Measurements from ENCODE around the gene SCN7A. TPM values are rescaled to one million over a fixed set of nuclear protein-coding genes. Genes with fewer than 3 reads are reported as not detected.

Gene SCN7A
- total and polyA plus RNA-seq, 3 experiments from 2014 or later, result not detected

GRCh38 chr2:166382448-166382847 lies 111.6 kb downstream of the SCN7A start:
- Mint-ChIP-seq H3K36me3 (no peaks in the 10 kb centered on the region), H3K4me1 (no peaks in the 10 kb centered on the region)

GRCh38 chr2:166380615-166381014 lies 113.4 kb downstream of the SCN7A start:
- DNase-seq, result no peak
- H3K4me1 Mint-ChIP-seq, result peaks cover 0 to 3% (median under 1%) of the 10 kb centered on the region in 3 donors
- ChIA-PET POLR2A (no interaction called here), CTCF (no interaction called here)
- Histone ChIP-seq H3K4me3 (ENCODE audit: low read length) (no peak overlapping the region), H3K9me3 (ENCODE audit: low read length) (no peaks in the 10 kb centered on the region), H3K36me3 (ENCODE audit: insufficient read depth, low read length) (no peaks in the 10 kb centered on the region), H3K27me3 (ENCODE audit: insufficient read depth, low read length, poor library complexity, severe bottlenecking) (no peaks in the 10 kb centered on the region), H3K4me1 (ENCODE audit: insufficient read depth, low read length) (no peaks in the 10 kb centered on the region), H3K27ac (ENCODE audit: low read depth, low read length) (no peak overlapping the region)
- H3K27me3 Mint-ChIP-seq, result peaks cover 3 to 8% of the 10 kb centered on the region in 2 donors
- H3K27ac Mint-ChIP-seq, result no peak overlapping the region
- H3K36me3 Mint-ChIP-seq, result no peaks in the 10 kb centered on the region
- no peak overlapping the region for H3K4me3 Mint-ChIP-seq
- H3K9me3 Mint-ChIP-seq, result no peaks in the 10 kb centered on the region

More at GRCh38 chr2:166382448-166382847, 111.6 kb downstream of the SCN7A start:
- Mint-ChIP-seq H3K27me3 (peaks cover 0 to 2% of the 10 kb centered on the region in 2 donors), H3K9me3 (peaks cover 0 to 2% (median 0%) of the 10 kb centered on the region in 5 donors), H3K4me3 (no peak overlapping the region), H3K27ac (no peak overlapping the region)
- H3K4me1 ChIP-seq (ENCODE audit: insufficient read depth, low read length), result no peaks in the 10 kb centered on the region
- H3K27ac ChIP-seq (ENCODE audit: low read depth, low read length), result no peak overlapping the region
- H3K4me3 ChIP-seq (ENCODE audit: low read length), result no peak overlapping the region
- H3K27me3 ChIP-seq (ENCODE audit: insufficient read depth, low read length, poor library complexity, severe bottlenecking), result no peaks in the 10 kb centered on the region
- DNase-seq, result no peak
- no peaks in the 10 kb centered on the region for H3K9me3 ChIP-seq (ENCODE audit: low read length)
- ChIA-PET POLR2A (no interaction called here), CTCF (no interaction called here)
- H3K36me3 ChIP-seq (ENCODE audit: insufficient read depth, low read length), result no peaks in the 10 kb centered on the region

GRCh38 chr2:166376873-166377272 lies 117.2 kb downstream of the SCN7A start:
- Mint-ChIP-seq H3K4me3 (no peak overlapping the region), H3K9me3 (no peaks in the 10 kb centered on the region), H3K36me3 (no peaks in the 10 kb centered on the region), H3K4me1 (peaks cover 6 to 10% (median 9%) of the 10 kb centered on the region in 3 donors), H3K27ac (no peak overlapping the region), H3K27me3 (peaks cover 5 to 18% of the 10 kb centered on the region in 2 donors)
- ChIA-PET CTCF (no interaction called here), POLR2A (no interaction called here)
- DNase-seq, result no peak
- no peaks in the 10 kb centered on the region for H3K36me3 ChIP-seq (ENCODE audit: insufficient read depth, low read length)
- H3K27me3 ChIP-seq (ENCODE audit: insufficient read depth, low read length, poor library complexity, severe bottlenecking), result no peaks in the 10 kb centered on the region
- H3K27ac ChIP-seq (ENCODE audit: low read depth, low read length), result no peak overlapping the region
- H3K4me3 ChIP-seq (ENCODE audit: low read length), result no peak overlapping the region
- H3K4me1 ChIP-seq (ENCODE audit: insufficient read depth, low read length), result no peaks in the 10 kb centered on the region
- no peaks in the 10 kb centered on the region for H3K9me3 ChIP-seq (ENCODE audit: low read length)

GRCh38 chr2:166376488-166376828 lies 117.6 kb downstream of the SCN7A start:
- Histone ChIP-seq H3K4me1 (ENCODE audit: insufficient read depth, low read length) (no peaks in the 10 kb centered on the region), H3K9me3 (ENCODE audit: low read length) (no peaks in the 10 kb centered on the region), H3K36me3 (ENCODE audit: insufficient read depth, low read length) (no peaks in the 10 kb centered on the region), H3K27ac (ENCODE audit: low read depth, low read length) (no peak overlapping the region), H3K27me3 (ENCODE audit: insufficient read depth, low read length, poor library complexity, severe bottlenecking) (no peaks in the 10 kb centered on the region), H3K4me3 (ENCODE audit: low read length) (no peak overlapping the region)
- H3K4me1 Mint-ChIP-seq, result peaks cover 6 to 10% (median 9%) of the 10 kb centered on the region in 3 donors
- CTCF ChIA-PET, result no interaction called here
- peak overlapping the region in 1 of 7 donors; percentile 22 for H3K4me3 Mint-ChIP-seq
- no peaks in the 10 kb centered on the region for H3K36me3 Mint-ChIP-seq
- no peaks in the 10 kb centered on the region for H3K9me3 Mint-ChIP-seq
- peak overlapping the region in 1 of 8 donors; percentile 31 for H3K27ac Mint-ChIP-seq
- POLR2A ChIA-PET, result no interaction called here
- no peak for DNase-seq
- H3K27me3 Mint-ChIP-seq, result peaks cover 5 to 18% of the 10 kb centered on the region in 2 donors

- Mint-ChIP-seq H3K4me1 (peaks cover 6 to 10% (median 9%) of the 10 kb centered on the region in 3 donors), H3K4me3 (peak within 1 kb of the TSS in 5 of 7 donors; percentile 12 to 67 (median 56)), H3K36me3 (no peaks in the 10 kb centered on the region), H3K27ac (peak within 1 kb of the TSS in 1 of 8 donors; percentile 31), H3K27me3 (peaks cover 5 to 18% of the 10 kb centered on the region in 2 donors), H3K9me3 (peaks cover 0 to under 1% (median 0%) of the 10 kb centered on the region in 5 donors)
- Histone ChIP-seq H3K4me3 (ENCODE audit: low read length) (no peak within 1 kb of the TSS), H3K4me1 (ENCODE audit: insufficient read depth, low read length) (no peaks in the 10 kb centered on the region), H3K27ac (ENCODE audit: low read depth, low read length) (no peak within 1 kb of the TSS), H3K9me3 (ENCODE audit: low read length) (no peaks in the 10 kb centered on the region), H3K27me3 (ENCODE audit: insufficient read depth, low read length, poor library complexity, severe bottlenecking) (no peaks in the 10 kb centered on the region), H3K36me3 (ENCODE audit: insufficient read depth, low read length) (no peaks in the 10 kb centered on the region)
- ChIA-PET CTCF (no interaction called here), POLR2A (no interaction called here)
- DNase-seq, result peak in 1 of 5 donors; percentile 2
These were observed 118.1 kb downstream of the SCN7A start, which contains the start of gene SCN9A for GRCh38 chr2:166375736-166376487. SCN9A (minus strand) TSS chr2:166375944; CDS start chr2:166311756, 64,188 bp downstream.

- Histone ChIP-seq H3K4me1 (ENCODE audit: insufficient read depth, low read length) (no peaks in the 10 kb centered on the region), H3K4me3 (ENCODE audit: low read length) (no peak overlapping the region), H3K9me3 (ENCODE audit: low read length) (no peaks in the 10 kb centered on the region), H3K36me3 (ENCODE audit: insufficient read depth, low read length) (no peaks in the 10 kb centered on the region), H3K27ac (ENCODE audit: low read depth, low read length) (no peak overlapping the region), H3K27me3 (ENCODE audit: insufficient read depth, low read length, poor library complexity, severe bottlenecking) (no peaks in the 10 kb centered on the region)
- Mint-ChIP-seq H3K4me1 (peaks cover 6 to 10% (median 9%) of the 10 kb centered on the region in 3 donors), H3K4me3 (peak overlapping the region in 5 of 7 donors; percentile 12 to 67 (median 56)), H3K9me3 (peaks cover 0 to 2% (median 0%) of the 10 kb centered on the region in 5 donors), H3K36me3 (no peaks in the 10 kb centered on the region), H3K27me3 (peaks cover 5 to 18% of the 10 kb centered on the region in 2 donors), H3K27ac (no peak overlapping the region)
- ChIA-PET POLR2A (no interaction called here), CTCF (no interaction called here)
- DNase-seq, result no peak
These were observed 118.8 kb downstream of the SCN7A start for GRCh38 chr2:166375195-166375735.

- peaks cover 6 to 10% (median 9%) of the 10 kb centered on the region in 3 donors for H3K4me1 Mint-ChIP-seq
- no peak for DNase-seq
- H3K9me3 ChIP-seq (ENCODE audit: low read length), result no peaks in the 10 kb centered on the region
- ChIA-PET POLR2A (no interaction called here), CTCF (no interaction called here)
- H3K27me3 ChIP-seq (ENCODE audit: insufficient read depth, low read length, poor library complexity, severe bottlenecking), result no peaks in the 10 kb centered on the region
- H3K36me3 Mint-ChIP-seq, result no peaks in the 10 kb centered on the region
- H3K4me3 Mint-ChIP-seq, result no peak overlapping the region
- H3K27ac Mint-ChIP-seq, result no peak overlapping the region
- H3K36me3 ChIP-seq (ENCODE audit: insufficient read depth, low read length), result no peaks in the 10 kb centered on the region
- H3K27ac ChIP-seq (ENCODE audit: low read depth, low read length), result no peak overlapping the region
- peaks cover 0 to 2% (median 0%) of the 10 kb centered on the region in 5 donors for H3K9me3 Mint-ChIP-seq
- no peak overlapping the region for H3K4me3 ChIP-seq (ENCODE audit: low read length)
- H3K4me1 ChIP-seq (ENCODE audit: insufficient read depth, low read length), result no peaks in the 10 kb centered on the region
- peaks cover 5 to 18% of the 10 kb centered on the region in 2 donors for H3K27me3 Mint-ChIP-seq
These were observed 120.1 kb downstream of the SCN7A start for GRCh38 chr2:166373951-166374350.

GRCh38 chr2:166373539-166373938 lies 120.5 kb downstream of the SCN7A start:
- CTCF ChIA-PET, result no interaction called here
- Mint-ChIP-seq H3K9me3 (peaks cover 0 to 2% (median 0%) of the 10 kb centered on the region in 5 donors), H3K36me3 (no peaks in the 10 kb centered on the region), H3K4me1 (peaks cover 6 to 10% (median 9%) of the 10 kb centered on the region in 3 donors), H3K4me3 (no peak overlapping the region), H3K27me3 (peaks cover 5 to 18% of the 10 kb centered on the region in 2 donors), H3K27ac (no peak overlapping the region)
- no peak overlapping the region for H3K27ac ChIP-seq (ENCODE audit: low read depth, low read length)
- no peak for DNase-seq
- H3K27me3 ChIP-seq (ENCODE audit: insufficient read depth, low read length, poor library complexity, severe bottlenecking), result no peaks in the 10 kb centered on the region
- no peaks in the 10 kb centered on the region for H3K36me3 ChIP-seq (ENCODE audit: insufficient read depth, low read length)
- no peaks in the 10 kb centered on the region for H3K9me3 ChIP-seq (ENCODE audit: low read length)
- no peaks in the 10 kb centered on the region for H3K4me1 ChIP-seq (ENCODE audit: insufficient read depth, low read length)
- POLR2A ChIA-PET, result no interaction called here
- H3K4me3 ChIP-seq (ENCODE audit: low read length), result no peak overlapping the region

Measured in CD8-positive, alpha-beta memory T cell (primary cell).